ENCODE data around the gene SGSM2.
A peak's percentile ranks its signal among the peaks of the same experiment; 100 is the strongest.

Gene SGSM2

GRCh38 chr17:2387086-2388019 is 50.1 kb downstream of the SGSM2 start:
- DNase-seq, result no peak

- DNase-seq, result no peak
Observed at GRCh38 chr17:2388020-2388682, 50.9 kb downstream of the SGSM2 start.

GRCh38 chr17:2388683-2389055 is 51.4 kb downstream of the SGSM2 start:
- peak; percentile 85 for DNase-seq

DNA sequence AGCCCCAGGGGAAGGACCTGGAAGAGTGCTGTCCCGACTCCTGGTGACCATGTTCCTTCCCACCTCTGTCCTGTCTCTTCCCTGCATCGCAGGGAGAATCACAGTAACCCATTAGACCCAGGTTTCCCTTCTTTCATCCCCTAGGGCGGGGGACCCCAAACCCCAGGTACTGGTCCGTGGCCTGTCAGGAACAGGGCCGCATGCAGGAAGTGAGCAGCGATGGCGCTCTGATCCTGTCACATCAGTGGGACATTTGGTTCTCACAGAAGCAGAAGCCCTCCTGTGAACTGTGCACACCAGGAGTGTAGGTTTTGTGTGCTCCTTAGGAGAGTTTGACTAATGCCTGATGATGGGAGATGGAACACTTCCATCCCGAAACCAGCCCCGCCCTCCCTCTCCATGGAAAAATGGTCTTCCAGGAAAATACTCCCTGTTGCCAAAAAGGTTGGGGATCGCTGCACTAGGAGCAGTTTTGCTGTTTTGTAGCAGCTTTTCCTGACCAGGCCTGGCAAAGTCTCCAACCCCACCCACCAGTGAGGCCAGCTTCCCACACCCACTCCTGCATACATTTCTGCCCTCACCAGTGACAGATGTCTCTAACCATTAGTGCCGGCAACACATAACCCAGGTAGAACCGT is 53.0 kb downstream of the SGSM2 start:
- no peak for DNase-seq

DNA sequence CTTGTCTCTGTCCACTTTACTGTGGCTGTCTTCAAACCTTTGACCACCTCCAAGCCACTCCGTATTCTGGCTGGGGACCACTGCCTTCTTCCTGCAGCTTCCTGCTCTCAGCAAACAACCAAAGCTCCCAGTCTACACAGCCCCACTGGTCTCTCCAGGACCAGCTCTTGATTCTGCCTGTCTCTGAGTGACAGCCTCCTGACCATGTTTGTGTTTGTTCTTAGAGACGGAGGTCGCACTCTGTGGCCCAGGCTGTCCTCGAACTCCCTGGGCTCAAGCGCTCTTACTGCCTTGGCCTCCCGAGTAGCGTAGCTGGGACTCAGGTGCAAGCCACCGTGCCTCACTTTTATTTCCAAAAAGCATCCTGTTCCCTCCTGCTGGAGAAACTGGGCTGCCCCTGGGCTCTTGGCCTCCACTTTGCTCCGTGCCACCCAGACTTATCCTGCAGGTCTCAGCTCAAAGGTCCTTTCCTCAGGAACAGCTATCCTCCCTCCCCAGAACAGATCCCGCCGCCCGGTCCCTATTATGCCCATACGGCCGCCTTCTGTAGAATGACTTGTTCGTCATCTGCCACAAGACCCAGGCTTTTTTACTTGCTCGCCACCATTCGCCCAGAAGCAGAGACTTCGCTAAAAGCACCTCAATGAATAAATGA is 54.4 kb downstream of the SGSM2 start:
- DNase-seq, result no peak

DNA sequence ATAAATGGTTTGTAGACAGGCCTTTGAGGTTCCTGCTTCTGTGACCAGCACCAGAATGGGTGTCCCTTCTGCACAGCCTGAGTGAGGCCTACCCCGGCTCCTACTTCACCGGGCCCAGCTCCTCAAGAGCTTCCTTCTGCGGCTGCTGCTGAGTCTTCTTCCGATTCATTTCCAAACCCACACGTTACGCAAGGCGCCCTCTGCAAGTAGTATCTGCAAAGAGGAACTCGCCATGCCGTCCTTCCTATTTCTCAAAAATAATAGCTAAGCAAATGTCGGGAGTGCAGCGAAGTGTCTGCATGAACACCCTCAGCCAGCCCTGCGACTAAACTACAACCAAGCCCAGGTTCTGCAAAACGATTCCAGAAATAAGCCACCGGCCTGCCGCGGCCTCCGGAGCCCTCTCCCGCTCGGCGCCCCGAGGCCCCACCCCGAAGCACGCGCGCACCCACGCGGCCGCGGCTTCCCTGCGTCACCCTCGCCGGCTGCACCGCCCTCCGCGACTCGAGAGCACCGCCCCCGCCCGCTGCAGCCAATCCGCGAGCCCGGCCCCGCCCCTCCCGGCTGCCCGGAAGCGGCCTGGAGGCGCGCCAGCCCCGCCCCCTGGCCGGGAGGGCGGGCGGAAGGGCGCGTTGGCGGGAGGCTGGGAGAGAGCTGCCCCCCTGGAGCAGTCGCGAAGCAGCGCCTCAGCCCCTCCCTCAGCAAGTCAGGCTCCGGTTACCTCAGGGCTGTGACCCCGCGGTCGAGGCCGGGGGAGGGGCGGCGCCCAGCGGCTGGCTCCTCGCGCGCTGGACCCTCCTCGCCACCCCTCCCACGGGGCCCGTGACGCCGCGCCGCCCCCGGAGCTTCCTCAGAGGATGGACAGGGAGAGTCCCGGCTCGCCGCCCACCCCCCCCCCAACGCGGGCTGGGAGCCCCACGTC is 55.2 kb downstream of the SGSM2 start:
- DNase-seq, result peak; percentile 99

DNA sequence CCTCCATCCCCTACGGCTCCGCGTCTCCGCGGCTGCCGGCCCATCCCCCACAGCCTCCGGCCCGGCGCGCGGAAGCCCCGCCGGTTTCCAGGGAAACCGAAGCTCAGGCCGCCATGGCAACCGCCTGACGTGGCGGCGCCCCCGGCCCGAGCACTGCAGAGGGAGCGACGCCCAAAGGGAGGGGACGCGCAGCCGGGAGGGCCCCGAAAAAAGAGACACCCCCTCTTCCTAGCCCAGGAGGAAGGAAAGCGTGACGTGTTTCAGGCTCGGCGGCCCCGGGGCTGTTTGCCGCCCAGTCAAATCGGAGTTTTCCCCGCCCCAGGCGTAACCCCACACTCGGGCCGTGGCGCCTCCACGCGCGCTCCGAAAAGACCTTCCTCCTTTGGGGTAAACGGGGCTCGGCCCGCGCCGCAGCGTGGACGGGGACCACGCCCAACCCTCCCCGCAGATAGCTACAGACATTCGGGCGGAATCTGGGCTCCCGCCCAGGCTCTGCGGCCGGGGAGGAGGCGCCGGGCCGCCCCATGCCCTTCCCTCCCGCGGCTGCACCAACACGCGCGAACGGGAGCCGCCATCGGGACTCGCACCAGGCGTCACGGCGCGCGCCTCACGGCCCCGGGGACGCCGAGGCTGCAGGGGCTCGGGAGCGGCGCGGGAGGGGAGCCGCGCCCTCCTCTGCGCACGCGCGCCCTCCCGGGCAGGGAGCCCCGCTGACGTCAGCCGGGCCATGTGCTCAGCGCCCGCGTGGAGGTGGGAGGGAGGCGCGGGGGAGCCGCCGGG is 56.1 kb downstream of the SGSM2 start:
- peak; percentile 95 for DNase-seq

- no peak for DNase-seq
Observed at GRCh38 chr17:2393954-2394749, 56.9 kb downstream of the SGSM2 start.

- no peak for DNase-seq
Observed at GRCh38 chr17:2394775-2395201, 57.5 kb downstream of the SGSM2 start.

- DNase-seq, result peak; percentile 85
Observed at GRCh38 chr17:2395258-2396181, 58.2 kb downstream of the SGSM2 start.

DNA sequence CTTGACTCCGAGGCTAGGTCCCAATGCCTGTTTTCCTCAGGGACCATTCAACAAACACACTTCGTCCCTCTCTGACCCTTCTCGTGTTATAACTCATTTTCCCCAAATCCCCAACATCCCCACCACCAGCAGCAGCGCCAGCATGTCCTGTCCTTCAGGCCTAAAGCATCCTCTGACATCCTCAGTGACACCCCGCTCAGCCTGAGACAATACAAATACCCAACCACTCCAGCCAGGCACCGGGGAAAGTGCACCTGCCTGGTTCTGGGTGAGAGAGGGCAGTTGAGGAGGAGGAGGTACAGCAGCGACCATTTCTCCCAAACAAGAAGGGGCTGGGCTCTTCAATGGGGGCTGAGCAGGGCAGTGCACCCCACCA is 58.9 kb downstream of the SGSM2 start:
- no peak for DNase-seq

GRCh38 chr17:2396568-2397246 is 59.4 kb downstream of the SGSM2 start:
- peak; percentile 100 for DNase-seq

GRCh38 chr17:2397247-2398171 is 60.2 kb downstream of the SGSM2 start:
- DNase-seq, result peak; percentile 55

DNA sequence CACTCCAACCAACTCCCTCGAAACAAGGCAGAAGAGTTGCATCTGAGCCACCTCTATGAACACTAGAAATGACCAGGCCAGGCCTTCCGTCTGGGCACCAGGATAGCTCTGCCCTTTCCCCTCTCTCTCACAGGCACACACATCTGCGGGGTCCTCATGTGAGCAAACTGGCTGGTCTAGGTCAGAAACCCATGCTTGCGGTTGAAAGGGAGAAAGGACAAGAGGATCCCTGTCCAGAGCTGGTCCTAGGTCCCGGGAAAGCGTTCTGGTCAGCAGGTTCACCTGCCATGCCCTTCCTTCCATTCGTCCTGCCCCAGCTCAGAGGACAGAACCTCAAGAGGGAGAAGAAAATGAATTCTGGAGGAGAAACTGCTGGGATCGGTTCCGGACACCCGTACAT is 60.9 kb downstream of the SGSM2 start:
- peak; percentile 65 for DNase-seq

DNA sequence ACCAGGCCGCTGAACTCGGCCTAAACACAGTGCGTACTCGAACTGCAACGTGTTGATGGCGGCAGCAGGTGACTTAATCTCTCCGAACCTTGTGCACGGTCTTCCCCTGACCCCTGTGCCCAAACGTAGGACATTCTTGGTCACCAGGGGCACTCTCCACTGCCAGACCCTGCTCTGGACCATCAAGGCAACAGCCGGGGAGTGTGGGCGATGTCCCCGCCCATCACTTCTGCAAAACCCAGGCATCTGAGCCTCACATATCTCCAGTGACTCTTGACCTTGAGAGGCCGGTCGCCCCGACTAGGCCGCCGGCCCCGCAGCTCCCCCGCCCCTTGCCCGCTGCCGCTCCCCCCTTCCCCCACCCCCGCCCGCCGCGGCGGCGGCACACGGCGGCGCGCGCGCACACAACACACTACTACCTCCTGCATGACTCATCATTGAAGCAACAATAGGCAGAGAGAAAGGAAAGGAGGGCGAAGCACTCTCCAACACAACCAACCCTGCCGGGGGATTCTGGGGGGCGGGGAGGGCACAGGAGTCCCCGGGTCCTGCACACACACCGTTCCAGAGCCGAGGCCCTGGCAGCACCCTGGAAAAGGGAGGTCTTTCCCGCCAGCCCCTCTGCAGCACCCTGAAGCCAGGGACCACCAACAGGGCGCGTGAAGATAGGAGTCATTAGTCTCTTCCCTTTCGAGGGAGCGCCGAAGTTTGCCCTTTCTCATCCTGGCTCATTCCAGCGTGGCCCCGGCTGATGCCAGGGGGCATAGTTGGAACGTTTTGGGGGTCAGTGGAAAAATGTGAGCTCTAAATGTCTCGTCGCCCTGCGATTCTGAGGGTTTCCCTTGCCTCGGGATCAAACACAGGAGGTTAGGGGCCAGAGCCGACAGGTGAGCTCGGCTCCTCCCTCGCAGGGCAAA is 61.6 kb downstream of the SGSM2 start:
- peak; percentile 91 for DNase-seq
